ENCODE data around the gene ATP2B2. TPM values are rescaled to one million over a fixed set of nuclear protein-coding genes. Genes with fewer than 3 reads are reported as not detected.

The ATP2B2 gene
- total and polyA plus RNA-seq, 9 of the 15 experiments (the other 6 are each of a cell fraction or from before 2014, with no cell fraction given), result 0.06 TPM; not detected in 8

DNA sequence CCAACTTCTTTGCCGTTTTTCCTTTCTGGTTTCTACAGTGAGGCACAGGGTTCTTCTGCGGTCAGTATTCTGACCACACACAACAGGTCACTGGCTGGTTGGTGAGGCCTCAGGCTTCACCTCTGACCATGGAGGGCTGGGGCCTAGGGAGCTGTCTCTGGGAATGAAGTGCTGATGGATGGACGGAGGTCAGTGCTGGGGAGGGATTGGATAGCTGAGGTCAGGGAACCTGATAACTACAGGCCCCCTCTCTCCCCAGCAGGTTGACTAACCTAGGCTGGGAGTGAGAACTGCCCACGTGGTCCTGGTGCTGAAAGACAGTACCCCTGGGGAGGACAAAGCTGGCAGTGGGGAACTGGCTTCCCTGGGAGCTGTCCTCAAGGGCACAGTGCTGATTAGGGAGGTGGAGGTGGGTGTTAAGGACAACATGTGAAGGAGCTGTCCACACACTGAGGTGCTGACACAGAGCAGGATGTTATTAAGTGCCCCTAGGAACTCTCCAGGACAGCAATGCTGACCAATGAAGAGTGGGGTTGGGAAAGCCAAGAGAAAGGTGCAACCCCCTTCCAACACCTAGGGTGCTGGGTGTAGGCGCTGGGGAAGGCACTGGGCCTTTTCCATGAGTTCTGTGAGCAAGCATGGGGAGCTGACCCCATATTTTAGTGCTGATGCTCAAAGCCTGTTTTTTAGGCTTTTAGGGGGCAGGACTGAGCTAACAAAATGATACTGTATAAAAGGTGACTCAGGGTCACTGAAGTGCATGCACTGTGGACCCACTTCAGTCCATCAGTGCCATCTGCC lies 45.2 kb downstream of the ATP2B2 start (continued):
- TF ChIP-seq, protein P1, sequence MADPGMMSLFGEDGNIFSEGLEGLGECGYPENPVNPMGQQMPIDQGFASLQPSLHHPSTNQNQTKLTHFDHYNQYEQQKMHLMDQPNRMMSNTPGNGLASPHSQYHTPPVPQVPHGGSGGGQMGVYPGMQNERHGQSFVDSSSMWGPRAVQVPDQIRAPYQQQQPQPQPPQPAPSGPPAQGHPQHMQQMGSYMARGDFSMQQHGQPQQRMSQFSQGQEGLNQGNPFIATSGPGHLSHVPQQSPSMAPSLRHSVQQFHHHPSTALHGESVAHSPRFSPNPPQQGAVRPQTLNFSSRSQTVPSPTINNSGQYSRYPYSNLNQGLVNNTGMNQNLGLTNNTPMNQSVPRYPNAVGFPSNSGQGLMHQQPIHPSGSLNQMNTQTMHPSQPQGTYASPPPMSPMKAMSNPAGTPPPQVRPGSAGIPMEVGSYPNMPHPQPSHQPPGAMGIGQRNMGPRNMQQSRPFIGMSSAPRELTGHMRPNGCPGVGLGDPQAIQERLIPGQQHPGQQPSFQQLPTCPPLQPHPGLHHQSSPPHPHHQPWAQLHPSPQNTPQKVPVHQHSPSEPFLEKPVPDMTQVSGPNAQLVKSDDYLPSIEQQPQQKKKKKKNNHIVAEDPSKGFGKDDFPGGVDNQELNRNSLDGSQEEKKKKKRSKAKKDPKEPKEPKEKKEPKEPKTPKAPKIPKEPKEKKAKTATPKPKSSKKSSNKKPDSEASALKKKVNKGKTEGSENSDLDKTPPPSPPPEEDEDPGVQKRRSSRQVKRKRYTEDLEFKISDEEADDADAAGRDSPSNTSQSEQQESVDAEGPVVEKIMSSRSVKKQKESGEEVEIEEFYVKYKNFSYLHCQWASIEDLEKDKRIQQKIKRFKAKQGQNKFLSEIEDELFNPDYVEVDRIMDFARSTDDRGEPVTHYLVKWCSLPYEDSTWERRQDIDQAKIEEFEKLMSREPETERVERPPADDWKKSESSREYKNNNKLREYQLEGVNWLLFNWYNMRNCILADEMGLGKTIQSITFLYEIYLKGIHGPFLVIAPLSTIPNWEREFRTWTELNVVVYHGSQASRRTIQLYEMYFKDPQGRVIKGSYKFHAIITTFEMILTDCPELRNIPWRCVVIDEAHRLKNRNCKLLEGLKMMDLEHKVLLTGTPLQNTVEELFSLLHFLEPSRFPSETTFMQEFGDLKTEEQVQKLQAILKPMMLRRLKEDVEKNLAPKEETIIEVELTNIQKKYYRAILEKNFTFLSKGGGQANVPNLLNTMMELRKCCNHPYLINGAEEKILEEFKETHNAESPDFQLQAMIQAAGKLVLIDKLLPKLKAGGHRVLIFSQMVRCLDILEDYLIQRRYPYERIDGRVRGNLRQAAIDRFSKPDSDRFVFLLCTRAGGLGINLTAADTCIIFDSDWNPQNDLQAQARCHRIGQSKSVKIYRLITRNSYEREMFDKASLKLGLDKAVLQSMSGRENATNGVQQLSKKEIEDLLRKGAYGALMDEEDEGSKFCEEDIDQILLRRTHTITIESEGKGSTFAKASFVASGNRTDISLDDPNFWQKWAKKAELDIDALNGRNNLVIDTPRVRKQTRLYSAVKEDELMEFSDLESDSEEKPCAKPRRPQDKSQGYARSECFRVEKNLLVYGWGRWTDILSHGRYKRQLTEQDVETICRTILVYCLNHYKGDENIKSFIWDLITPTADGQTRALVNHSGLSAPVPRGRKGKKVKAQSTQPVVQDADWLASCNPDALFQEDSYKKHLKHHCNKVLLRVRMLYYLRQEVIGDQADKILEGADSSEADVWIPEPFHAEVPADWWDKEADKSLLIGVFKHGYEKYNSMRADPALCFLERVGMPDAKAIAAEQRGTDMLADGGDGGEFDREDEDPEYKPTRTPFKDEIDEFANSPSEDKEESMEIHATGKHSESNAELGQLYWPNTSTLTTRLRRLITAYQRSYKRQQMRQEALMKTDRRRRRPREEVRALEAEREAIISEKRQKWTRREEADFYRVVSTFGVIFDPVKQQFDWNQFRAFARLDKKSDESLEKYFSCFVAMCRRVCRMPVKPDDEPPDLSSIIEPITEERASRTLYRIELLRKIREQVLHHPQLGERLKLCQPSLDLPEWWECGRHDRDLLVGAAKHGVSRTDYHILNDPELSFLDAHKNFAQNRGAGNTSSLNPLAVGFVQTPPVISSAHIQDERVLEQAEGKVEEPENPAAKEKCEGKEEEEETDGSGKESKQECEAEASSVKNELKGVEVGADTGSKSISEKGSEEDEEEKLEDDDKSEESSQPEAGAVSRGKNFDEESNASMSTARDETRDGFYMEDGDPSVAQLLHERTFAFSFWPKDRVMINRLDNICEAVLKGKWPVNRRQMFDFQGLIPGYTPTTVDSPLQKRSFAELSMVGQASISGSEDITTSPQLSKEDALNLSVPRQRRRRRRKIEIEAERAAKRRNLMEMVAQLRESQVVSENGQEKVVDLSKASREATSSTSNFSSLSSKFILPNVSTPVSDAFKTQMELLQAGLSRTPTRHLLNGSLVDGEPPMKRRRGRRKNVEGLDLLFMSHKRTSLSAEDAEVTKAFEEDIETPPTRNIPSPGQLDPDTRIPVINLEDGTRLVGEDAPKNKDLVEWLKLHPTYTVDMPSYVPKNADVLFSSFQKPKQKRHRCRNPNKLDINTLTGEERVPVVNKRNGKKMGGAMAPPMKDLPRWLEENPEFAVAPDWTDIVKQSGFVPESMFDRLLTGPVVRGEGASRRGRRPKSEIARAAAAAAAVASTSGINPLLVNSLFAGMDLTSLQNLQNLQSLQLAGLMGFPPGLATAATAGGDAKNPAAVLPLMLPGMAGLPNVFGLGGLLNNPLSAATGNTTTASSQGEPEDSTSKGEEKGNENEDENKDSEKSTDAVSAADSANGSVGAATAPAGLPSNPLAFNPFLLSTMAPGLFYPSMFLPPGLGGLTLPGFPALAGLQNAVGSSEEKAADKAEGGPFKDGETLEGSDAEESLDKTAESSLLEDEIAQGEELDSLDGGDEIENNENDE (IDR thresholded peaks at IDR 0.05; ENCODE audit: low read depth, low read length), result no peak
- TF ChIP-seq THRAP3 (IDR thresholded peaks at IDR 0.05; ENCODE audit: borderline replicate concordance) (no peak), RCOR1 (IDR thresholded peaks at IDR 0.05; ENCODE audit: borderline replicate concordance in 1 of 2, low read depth in 2 of 2, low read length in 2 of 2) (peak in 1 of 2 experiments; percentile 98; a peak in 2 of 4 replicates), NFE2 (IDR thresholded peaks at IDR 0.05; ENCODE audit: low read depth) (no peak), IFI16 (CRISPR knock-in tag; IDR thresholded peaks at IDR 0.05) (no peak), ZNF507 (tag; conservative IDR thresholded peaks at IDR 0.05) (no peak), CEBPB (tag; IDR thresholded peaks at IDR 0.05) (no peak), BCOR (IDR thresholded peaks at IDR 0.05) (no peak), CHD4 (IDR thresholded peaks at IDR 0.05; ENCODE audit: insufficient read depth, insufficient replicate concordance, low read depth, low read length, poor library complexity, severe bottlenecking) (no peak), YY1 (IDR thresholded peaks at IDR 0.05; ENCODE audit: borderline replicate concordance in 1 of 3, control insufficient read depth in 1 of 3, extremely low read depth in 1 of 3, insufficient read depth in 3 of 3, insufficient read length in 1 of 3, insufficient replicate concordance in 2 of 3, low read depth in 1 of 3, low read length in 2 of 3) (peak in 1 of 3 experiments; percentile 29), TEAD4 (IDR thresholded peaks at IDR 0.05; ENCODE audit: low read length) (no peak), TEAD4 (CRISPR knock-in tag; IDR thresholded peaks at IDR 0.05; ENCODE audit: borderline replicate concordance) (peak; percentile 97), SMARCC2 (IDR thresholded peaks at IDR 0.05; ENCODE audit: low read depth) (no peak)
- TF ChIP-seq, protein P2, sequence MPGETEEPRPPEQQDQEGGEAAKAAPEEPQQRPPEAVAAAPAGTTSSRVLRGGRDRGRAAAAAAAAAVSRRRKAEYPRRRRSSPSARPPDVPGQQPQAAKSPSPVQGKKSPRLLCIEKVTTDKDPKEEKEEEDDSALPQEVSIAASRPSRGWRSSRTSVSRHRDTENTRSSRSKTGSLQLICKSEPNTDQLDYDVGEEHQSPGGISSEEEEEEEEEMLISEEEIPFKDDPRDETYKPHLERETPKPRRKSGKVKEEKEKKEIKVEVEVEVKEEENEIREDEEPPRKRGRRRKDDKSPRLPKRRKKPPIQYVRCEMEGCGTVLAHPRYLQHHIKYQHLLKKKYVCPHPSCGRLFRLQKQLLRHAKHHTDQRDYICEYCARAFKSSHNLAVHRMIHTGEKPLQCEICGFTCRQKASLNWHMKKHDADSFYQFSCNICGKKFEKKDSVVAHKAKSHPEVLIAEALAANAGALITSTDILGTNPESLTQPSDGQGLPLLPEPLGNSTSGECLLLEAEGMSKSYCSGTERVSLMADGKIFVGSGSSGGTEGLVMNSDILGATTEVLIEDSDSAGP (CRISPR knock-in tag; IDR thresholded peaks at IDR 0.05), result peak; percentile 84
